Mucosa of stomach (tissue), 1 donor: Measurements from ENCODE around the gene LRRC41.
A peak's percentile ranks its signal among the peaks of the same experiment; 100 is the strongest.

Experiments used
- H3K27me3 ChIP-seq: one replicate; pipeline ENCODE4 v1.7.0; 2013; ENCODE audit warnings: mild to moderate bottlenecking, low read length; ENCODE audit not compliant: control insufficient read depth, insufficient read depth
- H3K36me3 ChIP-seq: one replicate; pipeline ENCODE4 v1.7.0; 2013; ENCODE audit warnings: low read length; ENCODE audit not compliant: control insufficient read depth, insufficient read depth
- H3K4me1 ChIP-seq: one replicate; pipeline ENCODE4 v1.7.0; 2013; ENCODE audit warnings: mild to moderate bottlenecking, low read length; ENCODE audit not compliant: control insufficient read depth, insufficient read depth
- H3K4me3 ChIP-seq: one replicate; pipeline ENCODE4 v1.7.0; 2013; ENCODE audit warnings: low read length
- H3K9ac ChIP-seq: one replicate; pipeline ENCODE4 v1.7.0; 2013; ENCODE audit warnings: mild to moderate bottlenecking, low read length, moderate library complexity
- H3K9me3 ChIP-seq: one replicate; pipeline ENCODE4 v1.7.0; 2013; ENCODE audit warnings: mild to moderate bottlenecking, low read length, moderate library complexity; ENCODE audit not compliant: control insufficient read depth
- donor health status: Pancreatic carcinoma.

The LRRC41 gene

GRCh38 chr1:46277658-46278373 lies 25.6 kb downstream of the LRRC41 start:
- H3K4me1 ChIP-seq: no peaks in the 10 kb centered on the region
- no peak overlapping the region for H3K4me3 ChIP-seq
- H3K27me3 ChIP-seq: no peaks in the 10 kb centered on the region
- H3K36me3 ChIP-seq: peaks cover 5% of the 10 kb centered on the region
- no peaks in the 10 kb centered on the region for H3K9me3 ChIP-seq
- no peak overlapping the region for H3K9ac ChIP-seq

- H3K4me1 ChIP-seq: no peaks in the 10 kb centered on the region
- H3K4me3 ChIP-seq: no peak overlapping the region
- H3K36me3 ChIP-seq: no peaks in the 10 kb centered on the region
- no peaks in the 10 kb centered on the region for H3K9me3 ChIP-seq
- H3K27me3 ChIP-seq: no peaks in the 10 kb centered on the region
- H3K9ac ChIP-seq: no peak overlapping the region
Observed at GRCh38 chr1:46275030-46275337, 28.4 kb downstream of the LRRC41 start.

GRCh38 chr1:46274225-46275029 lies 29.0 kb downstream of the LRRC41 start:
- Histone ChIP-seq H3K4me3 (no peak overlapping the region), H3K9me3 (no peaks in the 10 kb centered on the region), H3K36me3 (no peaks in the 10 kb centered on the region)

GRCh38 chr1:46268578-46268977 lies 34.8 kb downstream of the LRRC41 start:
- Histone ChIP-seq H3K4me1 (no peaks in the 10 kb centered on the region), H3K4me3 (no peak overlapping the region), H3K36me3 (no peaks in the 10 kb centered on the region)

More at GRCh38 chr1:46274225-46275029, 29.0 kb downstream of the LRRC41 start:
- no peaks in the 10 kb centered on the region for H3K4me1 ChIP-seq
- H3K9ac ChIP-seq: no peak overlapping the region
- H3K27me3 ChIP-seq: no peaks in the 10 kb centered on the region

GRCh38 chr1:46263146-46263545 lies 40.3 kb downstream of the LRRC41 start:
- Histone ChIP-seq H3K4me1 (no peaks in the 10 kb centered on the region), H3K9ac (no peak overlapping the region), H3K27me3 (no peaks in the 10 kb centered on the region), H3K36me3 (no peaks in the 10 kb centered on the region), H3K4me3 (no peak overlapping the region), H3K9me3 (no peaks in the 10 kb centered on the region)

More at GRCh38 chr1:46268578-46268977, 34.8 kb downstream of the LRRC41 start:
- Histone ChIP-seq H3K9ac (no peak overlapping the region), H3K9me3 (no peaks in the 10 kb centered on the region), H3K27me3 (no peaks in the 10 kb centered on the region)

- Histone ChIP-seq H3K9ac (no peak overlapping the region), H3K9me3 (no peaks in the 10 kb centered on the region), H3K4me1 (no peaks in the 10 kb centered on the region), H3K36me3 (no peaks in the 10 kb centered on the region), H3K27me3 (no peaks in the 10 kb centered on the region), H3K4me3 (no peak overlapping the region)
Observed at GRCh38 chr1:46262508-46262907, 40.9 kb downstream of the LRRC41 start.

- Histone ChIP-seq H3K27me3 (no peaks in the 10 kb centered on the region), H3K9me3 (no peaks in the 10 kb centered on the region), H3K4me1 (no peaks in the 10 kb centered on the region), H3K36me3 (no peaks in the 10 kb centered on the region), H3K4me3 (no peak overlapping the region), H3K9ac (no peak overlapping the region)
Observed at GRCh38 chr1:46256523-46256922, 46.9 kb downstream of the LRRC41 start.

GRCh38 chr1:46254668-46255067 lies 48.7 kb downstream of the LRRC41 start:
- Histone ChIP-seq H3K27me3 (no peaks in the 10 kb centered on the region), H3K9ac (no peak overlapping the region), H3K36me3 (no peaks in the 10 kb centered on the region), H3K9me3 (no peaks in the 10 kb centered on the region), H3K4me1 (no peaks in the 10 kb centered on the region), H3K4me3 (no peak overlapping the region)

- no peaks in the 10 kb centered on the region for H3K27me3 ChIP-seq
- no peak overlapping the region for H3K9ac ChIP-seq
- peaks cover 11% of the 10 kb centered on the region for H3K4me1 ChIP-seq
- H3K4me3 ChIP-seq: no peak overlapping the region
- no peaks in the 10 kb centered on the region for H3K36me3 ChIP-seq
- H3K9me3 ChIP-seq: no peaks in the 10 kb centered on the region
Observed at GRCh38 chr1:46248122-46248920, 55.1 kb downstream of the LRRC41 start.

- no peaks in the 10 kb centered on the region for H3K9me3 ChIP-seq
- peak within 1 kb of the TSS; percentile 79 for H3K4me3 ChIP-seq
- peaks cover 11% of the 10 kb centered on the region for H3K4me1 ChIP-seq
- peak within 1 kb of the TSS; percentile 69 for H3K9ac ChIP-seq
- no peaks in the 10 kb centered on the region for H3K27me3 ChIP-seq
- no peaks in the 10 kb centered on the region for H3K36me3 ChIP-seq
Observed at GRCh38 chr1:46247436-46248121, 55.8 kb downstream of the LRRC41 start, which contains the start of gene RAD54L. TSS of gene RAD54L (plus strand) at chr1:46247763. CDS start at chr1:46248406, 643 bp downstream.

GRCh38 chr1:46246548-46247435 lies 56.6 kb downstream of the LRRC41 start:
- Histone ChIP-seq H3K36me3 (no peaks in the 10 kb centered on the region), H3K4me1 (peaks cover 11% of the 10 kb centered on the region), H3K9me3 (no peaks in the 10 kb centered on the region), H3K9ac (peak overlapping the region; percentile 69), H3K4me3 (peak overlapping the region; percentile 79), H3K27me3 (no peaks in the 10 kb centered on the region)
